ENCODE results near the gene PTPN3.

GRCh38 chr9:109474170-109474569 lies 23.9 kb downstream of the PTPN3 start:
- TF ChIP-seq EZH2phosphoT487 (IDR thresholded peaks at IDR 0.05; ENCODE audit: insufficient read depth, low read depth) (no peak), EZH2 (IDR thresholded peaks at IDR 0.05; ENCODE audit: insufficient read depth, poor library complexity, severe bottlenecking) (no peak)
